Sciatic nerve (tissue), 2 donors: Measurements from ENCODE around the gene AGAP1. TPM values are rescaled to one million over a fixed set of nuclear protein-coding genes. Genes with fewer than 3 reads are reported as not detected.

Experiments
- ATAC-seq: fragments of 200-7000 bp; cut with Tn5 transposase; one replicate; pipeline ENCODE4 v1.9.1; 2020; ENCODE audit warnings: mild to moderate bottlenecking, moderate library complexity
- DNase-seq: peaks from one replicate; pipeline ENCODE4 v3.0.0-alpha.2; 2020; ENCODE audit warnings: low spot score
- intact Hi-C: fragments of 100-400 bp; cut with DNase I; formaldehyde crosslinking; loops from one replicate; pipeline ENCODE4 v1.14.2; 2022
- total RNA-seq: library from RNA; stranded (reverse); fragmentation: NEBNext Ultra II Directional; extraction: Animal tissue kit (Norgen Biotek cat#: 25700); gene quantifications from one replicate; pipeline ENCODE4 v1.2.1, GENCODE V29; 2021
- donor health status: DM: no; HTN: no; CAD: no.
- donor health status: DM: no; HTN: no; CAD: no.

AGAP1 gene
- total RNA-seq, 1 donor from 2014 or later = 62.9 TPM

- ATAC-seq (no peak), DNase-seq (no peak)
- intact Hi-C loops = no loop called here
Measured at GRCh38 chr2:236158969-236159777, 665.3 kb downstream of the AGAP1 start.

GRCh38 chr2:236159778-236160170 is 665.9 kb downstream of the AGAP1 start:
- DNase-seq = no peak
- ATAC-seq = no peak
- intact Hi-C loops = loop anchor here (10.0 kb wide), 1 partner anchor 385 kb away; no protein-coding TSS in a partner anchor

- intact Hi-C loops = loop anchor here (10.0 kb wide), 1 partner anchor 386 kb away; no protein-coding TSS in a partner anchor
- DNase-seq (no peak), ATAC-seq (no peak)
Measured at GRCh38 chr2:236160366-236161081, 666.7 kb downstream of the AGAP1 start.

DNA sequence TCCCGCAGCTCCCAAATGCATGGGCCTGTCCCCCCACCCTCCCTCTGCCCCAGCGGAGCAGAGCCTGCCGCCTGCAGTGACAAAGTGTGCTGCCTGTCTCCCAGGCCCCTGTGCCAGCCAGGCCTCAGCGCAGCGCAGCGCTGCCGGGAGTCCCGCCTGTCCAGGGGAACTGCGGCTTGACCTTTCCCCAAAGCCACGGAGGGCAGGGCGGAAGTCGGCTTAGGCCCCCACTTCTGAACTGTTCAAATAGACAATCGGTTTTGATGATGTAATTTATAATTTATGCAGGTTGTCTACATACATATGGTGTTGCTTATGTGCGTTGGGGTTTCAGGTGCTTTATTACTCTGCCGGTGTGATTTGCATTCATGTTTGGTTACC is 667.2 kb downstream of the AGAP1 start:
- DNase-seq (no peak), ATAC-seq (no peak)
- intact Hi-C loops = loop anchor here (10.0 kb wide), 1 partner anchor 386 kb away; no protein-coding TSS in a partner anchor

DNA sequence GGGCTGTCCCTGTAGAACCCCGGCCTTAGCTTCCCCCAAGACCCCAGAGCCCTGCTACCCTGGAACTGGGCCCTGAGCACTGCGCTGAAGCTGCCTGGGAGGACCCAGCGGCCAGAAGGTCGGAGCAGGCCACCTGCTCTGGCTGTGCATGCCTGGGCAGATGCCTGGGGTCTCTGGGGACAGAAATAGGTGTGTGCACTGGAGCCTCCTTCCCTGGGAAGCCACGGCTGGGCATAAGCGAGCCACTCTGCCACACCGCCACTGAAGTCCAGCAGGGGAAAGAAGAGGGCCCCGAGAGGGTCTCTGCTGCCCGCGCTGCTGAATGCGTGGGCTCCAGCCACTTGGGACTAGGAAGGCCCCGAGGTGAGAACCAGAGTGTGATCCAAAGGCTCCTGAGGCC is 667.7 kb downstream of the AGAP1 start:
- no peak for ATAC-seq
- intact Hi-C loops = loop anchor here (10.0 kb wide), 1 partner anchor 387 kb away; no protein-coding TSS in a partner anchor
- DNase-seq = no peak

DNA sequence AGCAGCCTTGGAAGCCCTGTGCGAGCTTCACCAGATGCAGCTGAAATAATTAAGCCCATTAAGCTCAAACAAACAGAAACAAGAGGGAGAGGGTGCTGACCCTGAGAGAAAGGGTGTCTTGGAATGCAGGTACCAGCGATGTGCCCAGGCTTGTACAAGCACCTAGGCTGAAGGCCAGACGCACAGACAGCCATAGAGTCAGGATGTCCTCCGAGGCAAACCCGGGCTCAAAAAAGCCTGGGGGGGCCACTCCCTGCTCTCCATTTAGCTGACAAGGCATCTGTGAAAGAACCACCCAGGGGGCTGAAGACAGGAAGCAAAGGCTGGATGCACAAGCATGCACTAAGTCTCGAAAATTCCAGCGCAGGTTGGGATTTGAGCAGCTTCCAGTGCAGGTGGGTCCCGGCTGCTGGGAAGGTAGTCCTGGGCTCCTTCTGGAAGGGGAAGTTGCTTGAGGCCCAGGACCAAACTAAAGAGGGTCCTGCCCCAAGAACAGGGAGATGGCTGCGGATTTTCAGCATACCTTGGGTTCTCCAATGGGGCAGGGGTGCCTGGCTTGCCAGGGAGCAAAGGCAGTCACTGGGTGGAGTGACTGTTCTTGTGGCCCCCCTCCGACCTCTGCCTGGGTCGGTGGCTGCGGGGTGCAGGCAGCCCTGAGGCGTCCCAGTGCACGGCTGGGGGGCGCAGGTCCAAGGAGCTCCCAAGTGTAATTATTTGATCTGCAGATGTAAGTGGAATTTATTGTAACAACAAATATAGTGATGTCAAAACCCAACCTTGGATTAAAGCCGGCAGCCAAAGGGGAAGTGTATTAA is 668.4 kb downstream of the AGAP1 start:
- intact Hi-C loops = loop anchor here (10.0 kb wide), 1 partner anchor 387 kb away; no protein-coding TSS in a partner anchor
- ATAC-seq (no peak), DNase-seq (no peak)

DNA sequence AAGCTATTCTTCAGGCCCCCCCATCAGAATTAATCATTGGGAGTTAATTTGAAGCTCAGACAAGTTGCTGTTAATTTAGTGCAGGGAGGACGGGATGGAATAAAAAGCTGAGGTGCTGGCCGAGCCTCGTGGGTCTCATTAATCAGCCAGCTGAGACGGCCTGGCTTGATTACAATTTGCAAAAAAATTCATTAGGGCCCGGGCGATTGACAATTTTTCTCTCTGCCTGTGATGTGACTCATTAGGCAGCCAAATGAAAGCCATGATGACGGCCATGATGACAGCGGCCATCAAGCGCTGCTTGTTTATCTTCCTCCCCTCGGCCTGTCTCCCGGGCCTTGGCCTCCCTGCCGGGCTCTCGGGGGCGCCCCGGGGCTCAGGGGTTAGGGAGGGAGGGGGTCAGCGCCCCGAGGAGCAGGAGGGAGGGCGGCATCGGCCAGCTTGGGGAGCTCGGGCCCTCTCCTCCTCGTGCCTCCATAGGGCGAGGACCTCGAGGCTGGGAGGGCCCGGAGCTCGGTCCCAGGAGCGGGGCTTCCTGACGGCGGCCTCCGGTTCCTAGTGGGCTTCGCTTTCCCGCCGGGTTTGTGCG is 669.1 kb downstream of the AGAP1 start:
- DNase-seq = no peak
- ATAC-seq = no peak
- intact Hi-C loops = loop anchor here (10.0 kb wide), 1 partner anchor 388 kb away; no protein-coding TSS in a partner anchor

GRCh38 chr2:236163471-236164200 is 669.8 kb downstream of the AGAP1 start:
- ATAC-seq (no peak), DNase-seq (no peak)
- intact Hi-C loops = loop anchor here (10.0 kb wide), 1 partner anchor 389 kb away; no protein-coding TSS in a partner anchor

DNA sequence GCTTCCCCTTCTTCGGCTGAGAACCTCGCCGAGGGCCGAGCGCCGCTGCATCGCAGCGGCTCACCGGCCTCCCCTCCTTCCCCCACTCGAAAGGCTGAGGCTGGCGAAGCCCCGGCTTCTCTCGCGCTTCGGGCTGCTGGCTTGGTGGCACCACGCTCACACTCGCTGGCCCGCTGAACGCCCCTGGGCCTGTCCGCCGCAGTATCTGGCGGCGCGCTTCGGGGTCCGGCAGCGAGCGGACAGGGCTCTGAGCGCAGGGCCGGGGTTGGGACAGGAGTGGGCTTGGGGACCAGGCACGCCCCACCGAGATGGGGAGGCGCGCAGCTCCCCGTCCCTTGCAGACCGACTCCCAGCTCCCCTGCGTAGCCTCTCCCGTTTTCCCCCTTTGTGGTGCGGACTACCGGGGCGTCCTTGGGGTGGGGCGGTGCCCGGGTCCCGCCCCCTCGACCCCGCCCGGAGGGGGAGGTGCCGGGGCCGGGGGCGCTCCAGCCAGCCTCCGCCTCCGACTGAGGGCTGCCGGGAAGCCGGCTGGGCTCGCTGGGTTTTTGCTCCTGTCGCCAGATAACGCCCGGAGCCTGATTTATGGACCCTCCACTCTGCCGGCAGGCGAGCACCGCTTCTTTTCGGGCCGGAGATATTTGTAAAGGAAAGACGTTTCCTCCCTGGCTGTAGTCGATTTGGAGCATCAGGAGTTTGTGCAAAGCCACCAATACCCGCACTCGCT is 670.5 kb downstream of the AGAP1 start:
- intact Hi-C loops = loop anchor here (10.0 kb wide), 1 partner anchor 390 kb away; no protein-coding TSS in a partner anchor
- ATAC-seq (peak; percentile 14), DNase-seq (no peak)

- ATAC-seq = no peak
- intact Hi-C loops = loop anchor here (10.0 kb wide), 1 partner anchor 390 kb away; no protein-coding TSS in a partner anchor
- DNase-seq = no peak
Measured at GRCh38 chr2:236164925-236165841, 671.3 kb downstream of the AGAP1 start.

GRCh38 chr2:236165842-236166795 is 672.3 kb downstream of the AGAP1 start:
- intact Hi-C loops = loop anchor here (10.0 kb wide), 1 partner anchor 391 kb away; no protein-coding TSS in a partner anchor
- no peak for DNase-seq
- no peak for ATAC-seq

- intact Hi-C loops = loop anchor here (10.0 kb wide), 1 partner anchor 392 kb away; no protein-coding TSS in a partner anchor
- DNase-seq = no peak
- ATAC-seq = no peak
Measured at GRCh38 chr2:236166796-236167296, 673.0 kb downstream of the AGAP1 start.

GRCh38 chr2:236167297-236168109 is 673.7 kb downstream of the AGAP1 start:
- no peak for ATAC-seq

More at GRCh38 chr2:236167297-236168109, 673.7 kb downstream of the AGAP1 start:
- DNase-seq = no peak
- intact Hi-C loops = loop anchor here (10.0 kb wide), 1 partner anchor 393 kb away; no protein-coding TSS in a partner anchor
